Measurements from ENCODE around the gene PARD3B. TPM values are rescaled to one million over a fixed set of nuclear protein-coding genes. Genes with fewer than 3 reads are reported as not detected.

Gene PARD3B
- total RNA-seq, 6 experiments from 2014 or later: 5.3 to 11.2 (median 8.3) TPM

DNA sequence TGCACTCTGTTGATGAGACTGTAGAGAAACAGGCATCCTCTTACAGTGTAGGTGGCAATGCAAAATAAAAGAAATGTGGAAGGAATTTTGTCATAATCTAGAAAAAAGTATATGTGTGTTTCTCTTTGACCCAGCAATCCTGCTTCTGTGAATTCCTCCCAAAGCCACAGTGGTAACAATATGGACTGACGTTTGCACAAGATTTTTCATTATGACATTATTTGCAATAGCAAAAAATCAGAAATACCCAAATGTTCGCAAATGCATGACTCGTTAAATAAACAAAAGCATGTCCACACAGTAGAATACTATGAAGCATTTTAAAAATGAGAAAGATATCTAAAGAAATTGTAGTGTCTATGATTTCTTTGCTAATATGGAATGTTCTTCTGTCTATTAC is 881.8 kb downstream of the PARD3B start:
- no peaks in the 10 kb centered on the region for H3K36me3 ChIP-seq
- H3K9me3 ChIP-seq: no peaks in the 10 kb centered on the region
- no peak overlapping the region for H3K27ac ChIP-seq
- no peak overlapping the region for H3K4me3 ChIP-seq
- no peaks in the 10 kb centered on the region for H3K27me3 ChIP-seq
- intact Hi-C loops (cut with DNase I): no loop called here
- WGBS (ENCODE audit: insufficient coverage, low coverage, low lambda C conversion rate, missing lambda C conversion rate): 60% methylated on average over 3 of the region's 3 CpGs
- no peak for TF ChIP-seq CTCF (IDR thresholded peaks at IDR 0.05)
- DNase-seq (no peak), ATAC-seq (no peak)
- H3K4me1 ChIP-seq: no peaks in the 10 kb centered on the region

DNA sequence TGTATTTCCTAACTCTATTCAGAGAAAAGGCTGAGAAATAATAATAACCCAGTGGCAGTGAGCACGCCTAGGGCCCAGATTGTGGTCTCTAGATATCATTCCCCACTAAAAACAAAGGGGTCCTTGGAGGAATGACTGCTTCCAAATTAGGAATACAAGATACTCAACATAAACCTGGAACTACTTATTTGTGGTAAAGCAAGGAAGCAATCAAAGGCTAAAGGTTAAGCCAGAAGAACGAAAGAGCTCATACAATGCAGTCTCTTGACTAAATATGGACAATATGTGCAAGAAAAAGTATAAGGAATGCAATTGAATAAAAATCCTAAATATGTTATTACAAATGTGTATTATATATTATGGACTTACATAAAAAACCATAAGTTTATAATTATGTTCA is 883.5 kb downstream of the PARD3B start:
- Histone ChIP-seq H3K36me3 (no peaks in the 10 kb centered on the region), H3K27ac (no peak overlapping the region), H3K27me3 (no peaks in the 10 kb centered on the region), H3K4me1 (no peaks in the 10 kb centered on the region), H3K9me3 (no peaks in the 10 kb centered on the region), H3K4me3 (no peak overlapping the region)
- ATAC-seq: no peak
- no peak for TF ChIP-seq CTCF (IDR thresholded peaks at IDR 0.05)
- TF ChIP-seq POLR2A (IDR thresholded peaks at IDR 0.05): no peak
- DNase-seq: no peak
- intact Hi-C loops (cut with DNase I): no loop called here
- WGBS (ENCODE audit: insufficient coverage, low coverage, low lambda C conversion rate, missing lambda C conversion rate): 86% methylated on average over 2 of the region's 2 CpGs

- no peak for ATAC-seq
- Histone ChIP-seq H3K4me3 (no peak overlapping the region), H3K27ac (no peak overlapping the region), H3K36me3 (no peaks in the 10 kb centered on the region), H3K4me1 (no peaks in the 10 kb centered on the region), H3K9me3 (no peaks in the 10 kb centered on the region), H3K27me3 (no peaks in the 10 kb centered on the region)
- intact Hi-C loops (cut with DNase I): no loop called here
- WGBS (ENCODE audit: insufficient coverage, low coverage, low lambda C conversion rate, missing lambda C conversion rate): 93% methylated on average over 3 of the region's 4 CpGs
- TF ChIP-seq POLR2A (IDR thresholded peaks at IDR 0.05) (no peak), CTCF (IDR thresholded peaks at IDR 0.05) (no peak)
- no peak for DNase-seq
These were observed 890.7 kb downstream of the PARD3B start for GRCh38 chr2:205435970-205436369.

DNA sequence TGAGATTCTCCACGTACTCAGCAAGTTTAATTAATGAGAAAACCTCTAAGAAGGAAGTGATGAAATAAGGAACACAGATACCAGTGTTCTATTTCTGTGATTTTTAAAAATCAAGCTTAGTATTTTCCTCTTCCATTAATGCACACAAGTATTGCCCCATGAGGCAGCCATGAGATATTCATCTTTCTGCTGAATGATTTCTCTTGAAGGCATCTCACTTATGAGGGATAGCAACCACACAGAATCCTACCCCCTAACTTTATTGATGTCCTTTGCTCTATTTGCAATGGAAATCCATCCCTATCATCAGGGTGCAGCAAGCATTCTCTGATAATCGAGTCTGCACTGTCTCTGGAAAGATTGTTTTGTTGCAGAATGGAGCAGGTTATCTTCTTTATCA is 893.0 kb downstream of the PARD3B start:
- no peaks in the 10 kb centered on the region for H3K36me3 ChIP-seq
- intact Hi-C loops (cut with DNase I): no loop called here
- ATAC-seq: no peak
- WGBS (ENCODE audit: insufficient coverage, low coverage, low lambda C conversion rate, missing lambda C conversion rate): 57% methylated on average over 2 of the region's 2 CpGs
- no peaks in the 10 kb centered on the region for H3K9me3 ChIP-seq
- no peaks in the 10 kb centered on the region for H3K27me3 ChIP-seq
- H3K27ac ChIP-seq: no peak overlapping the region
- no peak for DNase-seq
- TF ChIP-seq CTCF (IDR thresholded peaks at IDR 0.05): no peak
- no peak for TF ChIP-seq POLR2A (IDR thresholded peaks at IDR 0.05)
- H3K4me1 ChIP-seq: no peaks in the 10 kb centered on the region
- H3K4me3 ChIP-seq: no peak overlapping the region

DNA sequence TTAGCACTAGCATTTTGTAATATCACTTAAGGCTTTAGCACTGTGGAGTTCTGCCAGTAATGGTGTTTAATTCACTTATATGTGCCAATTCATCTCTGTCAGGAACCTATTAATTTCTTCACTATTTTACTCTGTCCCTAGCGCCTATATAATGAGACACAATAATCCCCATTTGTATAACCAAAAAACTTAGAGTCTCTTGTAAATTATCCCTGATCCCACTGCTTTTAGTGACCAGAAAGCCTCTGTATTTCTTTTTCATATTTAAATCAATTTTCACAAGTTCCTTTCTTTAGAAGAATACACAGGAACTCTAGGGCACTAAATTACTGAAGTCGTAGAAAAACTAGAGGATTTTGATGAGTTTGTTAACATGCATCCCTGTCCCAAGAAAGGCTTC is 894.3 kb downstream of the PARD3B start:
- no peaks in the 10 kb centered on the region for H3K4me1 ChIP-seq
- WGBS (ENCODE audit: insufficient coverage, low coverage, low lambda C conversion rate, missing lambda C conversion rate): 80% methylated on average over 2 of the region's 2 CpGs

More for the DNA sequence above, 894.3 kb downstream of the PARD3B start:
- TF ChIP-seq CTCF (IDR thresholded peaks at IDR 0.05): no peak
- TF ChIP-seq POLR2A (IDR thresholded peaks at IDR 0.05): no peak
- H3K9me3 ChIP-seq: no peaks in the 10 kb centered on the region
- H3K27me3 ChIP-seq: no peaks in the 10 kb centered on the region
- intact Hi-C loops (cut with DNase I): no loop called here
- H3K27ac ChIP-seq: no peak overlapping the region
- DNase-seq (no peak), ATAC-seq (no peak)
- H3K36me3 ChIP-seq: no peaks in the 10 kb centered on the region
- no peak overlapping the region for H3K4me3 ChIP-seq
